H9 (cell line): ENCODE measurements around the gene TBXA2R. TPM values are rescaled to one million over a fixed set of nuclear protein-coding genes. Genes with fewer than 3 reads are reported as not detected.
"Not testable (repeated sequence)": the region's sequence is repeated elsewhere in the genome, so short reads cannot be mapped to it uniquely, and the experiment has no call there.

Experiments
- DNase-seq: peaks from one replicate; pipeline ENCODE4 v3.0.0-alpha.2; 2017
- H2AFZ ChIP-seq: one replicate; pipeline ENCODE4 v1.6.1; 2013; ENCODE audit warnings: mild to moderate bottlenecking, low read length, control low read depth, moderate library complexity
- H2AK5ac ChIP-seq: 2 replicates; pipeline ENCODE4 v1.6.1; 2013; ENCODE audit warnings: low read length, control low read depth, mixed read lengths; ENCODE audit not compliant: insufficient read length
- H2BK120ac ChIP-seq: one replicate; pipeline ENCODE4 v1.6.1; 2013; ENCODE audit warnings: low read depth, mild to moderate bottlenecking, low read length, control low read depth, inconsistent platforms; ENCODE audit not compliant: poor library complexity, severe bottlenecking
- H2BK12ac ChIP-seq: 2 replicates; pipeline ENCODE4 v1.6.1; 2013; ENCODE audit warnings: low read length, control low read depth, mixed read lengths, low read depth; ENCODE audit not compliant: insufficient read length
- H2BK15ac ChIP-seq: 2 replicates; pipeline ENCODE4 v1.6.1; 2013; ENCODE audit warnings: low read depth, low read length, control low read depth
- H2BK20ac ChIP-seq: one replicate; pipeline ENCODE4 v1.6.1; 2013; ENCODE audit warnings: low read depth, mild to moderate bottlenecking, low read length, control low read depth, inconsistent platforms; ENCODE audit not compliant: poor library complexity, severe bottlenecking
- H2BK5ac ChIP-seq: 2 replicates; pipeline ENCODE4 v1.6.1; 2013; ENCODE audit warnings: low read length, control low read depth, mixed read lengths; ENCODE audit not compliant: insufficient read length
- H3K14ac ChIP-seq: 2 replicates; pipeline ENCODE4 v1.6.1; 2013; ENCODE audit warnings: low read length, control low read depth; ENCODE audit not compliant: insufficient read depth
- H3K18ac ChIP-seq: 2 replicates; pipeline ENCODE4 v1.6.1; 2013; ENCODE audit warnings: low read depth, mild to moderate bottlenecking, mixed read lengths, low read length, control low read depth; ENCODE audit not compliant: insufficient read length
- H3K23ac ChIP-seq: 2 replicates; pipeline ENCODE4 v1.6.1; 2013; ENCODE audit warnings: low read length, control low read depth, mixed read lengths, low read depth; ENCODE audit not compliant: insufficient read length
- H3K23me2 ChIP-seq: 2 replicates; pipeline ENCODE4 v1.6.1; 2013; ENCODE audit warnings: low read depth, mild to moderate bottlenecking, mixed read lengths, low read length, control low read depth; ENCODE audit not compliant: insufficient read length, poor library complexity, severe bottlenecking
- H3K27ac ChIP-seq: 2 replicates; pipeline ENCODE4 v1.5.1; 2013; ENCODE audit warnings: low read length, control low read depth, mixed read lengths, low read depth; ENCODE audit not compliant: insufficient read length
- H3K27me3 ChIP-seq: 2 replicates; pipeline ENCODE4 v1.6.1; 2013; ENCODE audit warnings: low read length, control low read depth, inconsistent platforms; ENCODE audit not compliant: insufficient read depth
- H3K4ac ChIP-seq: 2 replicates; pipeline ENCODE4 v1.6.1; 2013; ENCODE audit warnings: low read depth, mild to moderate bottlenecking, control low read depth, inconsistent platforms, low read length, moderate library complexity
- H3K4me1 ChIP-seq: 2 replicates; pipeline ENCODE4 v1.6.1; 2013; ENCODE audit warnings: low read length, control low read depth, inconsistent platforms; ENCODE audit not compliant: insufficient read depth
- H3K4me2 ChIP-seq: 2 replicates; pipeline ENCODE4 v1.6.1; 2013; ENCODE audit warnings: low read length, control low read depth, mixed read lengths; ENCODE audit not compliant: insufficient read length, insufficient read depth
- H3K56ac ChIP-seq: 2 replicates; pipeline ENCODE4 v1.6.1; 2013; ENCODE audit warnings: low read depth, mild to moderate bottlenecking, mixed read lengths, low read length, control low read depth; ENCODE audit not compliant: insufficient read length
- H3K79me1 ChIP-seq: 2 replicates; pipeline ENCODE4 v1.6.1; 2013; ENCODE audit warnings: low read depth, mild to moderate bottlenecking, moderate library complexity, low read length, control low read depth, inconsistent platforms; ENCODE audit not compliant: insufficient read depth, poor library complexity, severe bottlenecking
- H3K79me2 ChIP-seq: 2 replicates; pipeline ENCODE4 v1.6.1; 2013; ENCODE audit warnings: low read length, control low read depth, inconsistent platforms; ENCODE audit not compliant: insufficient read depth
- H3K9ac ChIP-seq: 2 replicates; pipeline ENCODE4 v1.6.1; 2013; ENCODE audit warnings: low read length, control low read depth, mixed read lengths; ENCODE audit not compliant: insufficient read length; ENCODE audit errors: extremely low read depth
- H3K9me3 ChIP-seq: one replicate; pipeline ENCODE4 v1.6.1; 2013; ENCODE audit warnings: low read depth, low read length, inconsistent platforms; ENCODE audit not compliant: control insufficient read depth
- H3T11ph ChIP-seq: one replicate; pipeline ENCODE4 v1.6.1; 2013; ENCODE audit warnings: mild to moderate bottlenecking, low read length, control low read depth, inconsistent platforms
- H4K20me1 ChIP-seq: one replicate; pipeline ENCODE4 v1.6.1; 2013; ENCODE audit not compliant: control insufficient read depth, insufficient read length, insufficient read depth
- H4K5ac ChIP-seq: 2 replicates; pipeline ENCODE4 v1.6.1; 2013; ENCODE audit warnings: low read depth, mild to moderate bottlenecking, mixed read lengths, low read length, control low read depth; ENCODE audit not compliant: insufficient read length
- H4K8ac ChIP-seq: replicated peaks from 2 replicates; pipeline ENCODE4 v1.6.1; 2013; ENCODE audit warnings: low read length, control low read depth, mixed read lengths, low read depth; ENCODE audit not compliant: insufficient read length
- H4K91ac ChIP-seq: 2 replicates; pipeline ENCODE4 v1.6.1; 2013; ENCODE audit warnings: low read depth, mild to moderate bottlenecking, moderate library complexity, mixed read lengths, low read length, control low read depth; ENCODE audit not compliant: insufficient read length
- H3K27ac Mint-ChIP-seq, 3 experiments: 2 replicates in 2 of 3; 3 replicates in 1 of 3; pipeline ENCODE4 v1.8.0; 2020 to 2021; ENCODE audit warnings: mixed read lengths in 3 of 3, mild to moderate bottlenecking in 1 of 3, moderate library complexity in 1 of 3
- H3K27me3 Mint-ChIP-seq: 2 replicates; pipeline ENCODE4 v1.8.0; 2021; ENCODE audit warnings: low read depth, mild to moderate bottlenecking, moderate library complexity, mixed read lengths
- H3K36me3 Mint-ChIP-seq, 3 experiments: 2 replicates in 2 of 3; 3 replicates in 1 of 3; pipeline ENCODE4 v1.8.0; 2020 to 2021; ENCODE audit warnings: low read depth in 3 of 3, mixed read lengths in 3 of 3; ENCODE audit not compliant: insufficient read depth in 1 of 3
- H3K4me1 Mint-ChIP-seq, 2 experiments: 2 replicates each; pipeline ENCODE4 v1.8.0; 2020; ENCODE audit warnings: mixed read lengths in 2 of 2
- H3K4me3 Mint-ChIP-seq, 2 experiments: 2 replicates in 1 of 2; 3 replicates in 1 of 2; pipeline ENCODE4 v1.8.0; 2020 to 2021; ENCODE audit warnings: mild to moderate bottlenecking in 2 of 2, mixed read lengths in 2 of 2, moderate library complexity in 1 of 2
- H3K9me3 Mint-ChIP-seq, 2 experiments: 2 replicates in 1 of 2; 3 replicates in 1 of 2; pipeline ENCODE4 v1.8.0; 2020; ENCODE audit warnings: mild to moderate bottlenecking in 2 of 2, mixed read lengths in 2 of 2, moderate library complexity in 1 of 2
- CTCF ChIP-seq: fragments of 200-600 bp; sonication (generic); conservative IDR thresholded peaks from 3 replicates; pipeline ENCODE4 v1.8.0; 2021; ENCODE audit warnings: antibody characterized with exemption, mild to moderate bottlenecking
- WGBS: extraction: QIAGEN DNeasy Blood & Tissue Kit; methylation state at CpG from one replicate; pipeline ENCODE4 v1.1.7; 2013; ENCODE audit warnings: missing lambda C conversion rate, low lambda C conversion rate, mixed read lengths; ENCODE audit not compliant: insufficient read length; ENCODE audit errors: extremely low coverage; 5-methylcytosine and 5-hydroxymethylcytosine counted together
- total RNA-seq: library from RNA; stranded (reverse); gene quantifications from 2 replicates; pipeline ENCODE4 v1.2.1, GENCODE V29; 2021

Gene TBXA2R
- total RNA-seq, 1 experiment from 2014 or later = 0.63 TPM

GRCh38 chr19:3631053-3631861 is 24.6 kb upstream of the TBXA2R start:
- H3K27ac Mint-ChIP-seq = no peak overlapping the region
- no peak overlapping the region for H3K27ac ChIP-seq
- no peaks in the 10 kb centered on the region for H3K4me1 ChIP-seq
- TF ChIP-seq CTCF = no peak
- no peaks in the 10 kb centered on the region for H3K79me2 ChIP-seq
- no peak overlapping the region for H3K56ac ChIP-seq
- WGBS = no CpG with 5 or more reads among the region's 43 CpGs
- no peaks in the 10 kb centered on the region for H4K20me1 ChIP-seq
- no peak for DNase-seq
- no peak overlapping the region for H4K8ac ChIP-seq
- no peak overlapping the region for H2BK20ac ChIP-seq
- no peak overlapping the region for H2BK120ac ChIP-seq
- no peak overlapping the region for H4K5ac ChIP-seq
- no peak overlapping the region for H3K23ac ChIP-seq
- no peak overlapping the region for H3K4me3 Mint-ChIP-seq
- H3K9me3 ChIP-seq = no peaks in the 10 kb centered on the region
- no peak overlapping the region for H3K14ac ChIP-seq
- H2BK12ac ChIP-seq = no peak overlapping the region
- H3K18ac ChIP-seq = no peak overlapping the region
- no peak overlapping the region for H4K91ac ChIP-seq
- H3K27me3 Mint-ChIP-seq = no peaks in the 10 kb centered on the region; the same call in 1 of the 2 replicates
- no peaks in the 10 kb centered on the region for H3K27me3 ChIP-seq
- H2BK15ac ChIP-seq = no peak overlapping the region
- no peaks in the 10 kb centered on the region for H3K23me2 ChIP-seq
- no peak overlapping the region for H2BK5ac ChIP-seq
- H3T11ph ChIP-seq = no peak overlapping the region
- no peak overlapping the region for H3K4me2 ChIP-seq
- H3K9me3 Mint-ChIP-seq = no peaks in the 10 kb centered on the region; a peak in 1 of 5 replicates
- H3K9ac ChIP-seq = no peak overlapping the region
- H2AFZ ChIP-seq = no peak overlapping the region
- no peak overlapping the region for H2AK5ac ChIP-seq
- no peaks in the 10 kb centered on the region for H3K79me1 ChIP-seq
- H3K36me3 Mint-ChIP-seq = peaks cover under 1 to 7% (median 6%) of the 10 kb centered on the region in 3 experiments; a peak in 5 of 7 replicates
- no peak overlapping the region for H3K4ac ChIP-seq
- no peaks in the 10 kb centered on the region; a peak in 1 of 4 replicates for H3K4me1 Mint-ChIP-seq

GRCh38 chr19:3628766-3629165 is 22.1 kb upstream of the TBXA2R start:
- not testable (repeated sequence) for H3K56ac ChIP-seq, H4K91ac ChIP-seq, H3K36me3 Mint-ChIP-seq, H2BK20ac ChIP-seq, H3K23me2 ChIP-seq, H2AK5ac ChIP-seq, H3K79me2 ChIP-seq, H2AFZ ChIP-seq, H4K20me1 ChIP-seq, H4K8ac ChIP-seq, H3K23ac ChIP-seq, H3K79me1 ChIP-seq, H2BK120ac ChIP-seq, H2BK15ac ChIP-seq, H3K27me3 Mint-ChIP-seq, H3K27ac ChIP-seq, H3K4me2 ChIP-seq, H3K4me1 ChIP-seq, H2BK5ac ChIP-seq, H4K5ac ChIP-seq, H3K9ac ChIP-seq, H3K9me3 ChIP-seq, H3K4ac ChIP-seq, H3K18ac ChIP-seq, H3K14ac ChIP-seq, H3K4me3 Mint-ChIP-seq, H2BK12ac ChIP-seq, H3K9me3 Mint-ChIP-seq, DNase-seq, H3K27me3 ChIP-seq, H3K27ac Mint-ChIP-seq, H3T11ph ChIP-seq
- no CpG with 5 or more reads among the region's 9 CpGs for WGBS
- peaks cover 4 to 13% of the 10 kb centered on the region in 2 experiments for H3K4me1 Mint-ChIP-seq
